Measurements from ENCODE around the gene CD5L. TPM values are rescaled to one million over a fixed set of nuclear protein-coding genes. Genes with fewer than 3 reads are reported as not detected.

The CD5L gene
- total RNA-seq, 1 donor from 2014 or later = not detected

DNA sequence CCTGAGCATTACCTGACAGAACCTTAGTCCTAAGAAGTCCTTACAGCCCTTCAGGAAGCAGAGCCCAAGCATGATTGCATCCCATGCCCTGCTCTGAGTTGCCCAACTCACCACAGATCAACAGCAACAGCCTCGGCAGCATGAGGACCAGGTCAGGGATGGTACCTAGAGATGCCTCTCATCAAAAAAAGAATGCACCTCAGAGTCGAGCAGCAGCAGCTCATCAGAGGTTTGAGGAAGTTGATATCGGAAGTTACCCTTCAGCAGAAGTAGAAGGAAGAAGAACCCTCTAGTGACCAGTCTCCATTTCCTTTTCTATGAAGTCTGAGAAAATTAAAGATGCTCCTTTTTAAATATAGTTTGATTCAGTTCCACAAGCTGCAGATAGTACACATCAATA is 21.7 kb downstream of the CD5L start, which contains the start of gene FCRL1:
Gene FCRL1, minus strand, starts transcription at position 225 of the 400 bp plus-strand sequence. Its CDS starts 83 bp downstream, at position 142.
- Mint-ChIP-seq H3K27ac (ENCODE audit: unreplicated experiment) (no peak within 1 kb of the TSS), H3K9me3 (ENCODE audit: unreplicated experiment) (peaks cover 6% of the 10 kb centered on the region), H3K36me3 (ENCODE audit: unreplicated experiment) (no peaks in the 10 kb centered on the region), H3K27me3 (ENCODE audit: unreplicated experiment) (no peaks in the 10 kb centered on the region), H3K4me1 (ENCODE audit: unreplicated experiment) (no peaks in the 10 kb centered on the region), H3K4me3 (ENCODE audit: unreplicated experiment) (no peak within 1 kb of the TSS)
- TF ChIP-seq, protein P1, sequence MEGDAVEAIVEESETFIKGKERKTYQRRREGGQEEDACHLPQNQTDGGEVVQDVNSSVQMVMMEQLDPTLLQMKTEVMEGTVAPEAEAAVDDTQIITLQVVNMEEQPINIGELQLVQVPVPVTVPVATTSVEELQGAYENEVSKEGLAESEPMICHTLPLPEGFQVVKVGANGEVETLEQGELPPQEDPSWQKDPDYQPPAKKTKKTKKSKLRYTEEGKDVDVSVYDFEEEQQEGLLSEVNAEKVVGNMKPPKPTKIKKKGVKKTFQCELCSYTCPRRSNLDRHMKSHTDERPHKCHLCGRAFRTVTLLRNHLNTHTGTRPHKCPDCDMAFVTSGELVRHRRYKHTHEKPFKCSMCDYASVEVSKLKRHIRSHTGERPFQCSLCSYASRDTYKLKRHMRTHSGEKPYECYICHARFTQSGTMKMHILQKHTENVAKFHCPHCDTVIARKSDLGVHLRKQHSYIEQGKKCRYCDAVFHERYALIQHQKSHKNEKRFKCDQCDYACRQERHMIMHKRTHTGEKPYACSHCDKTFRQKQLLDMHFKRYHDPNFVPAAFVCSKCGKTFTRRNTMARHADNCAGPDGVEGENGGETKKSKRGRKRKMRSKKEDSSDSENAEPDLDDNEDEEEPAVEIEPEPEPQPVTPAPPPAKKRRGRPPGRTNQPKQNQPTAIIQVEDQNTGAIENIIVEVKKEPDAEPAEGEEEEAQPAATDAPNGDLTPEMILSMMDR (IDR thresholded peaks at IDR 0.05) = no peak
- no peak for DNase-seq (ENCODE audit: extremely low spot score, unreplicated experiment)

DNA sequence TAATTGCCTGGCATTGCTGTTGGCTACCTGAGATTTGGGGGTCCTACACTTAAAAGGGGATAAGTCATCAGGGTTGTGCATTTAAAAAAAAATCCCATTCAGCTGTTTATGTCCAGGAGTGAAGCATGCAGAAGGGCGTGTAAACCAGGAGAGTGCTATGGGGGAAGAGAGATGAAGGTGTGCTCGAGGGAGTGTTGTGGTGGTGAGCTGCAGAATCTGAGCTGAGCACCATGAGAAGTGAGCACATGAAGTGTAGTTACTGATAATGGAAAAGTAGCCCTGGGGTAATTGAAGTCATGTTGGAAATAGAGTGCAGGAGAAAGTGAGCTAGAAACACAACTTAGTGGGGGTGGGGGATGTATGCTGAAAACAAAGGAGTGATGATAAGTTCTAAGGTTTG is 22.4 kb downstream of the CD5L start:
- peaks cover 13% of the 10 kb centered on the region for H3K9me3 Mint-ChIP-seq (ENCODE audit: unreplicated experiment)
- TF ChIP-seq, protein P1 (IDR thresholded peaks at IDR 0.05) = no peak
- no peak overlapping the region for H3K27ac Mint-ChIP-seq (ENCODE audit: unreplicated experiment)
- no peak overlapping the region for H3K4me3 Mint-ChIP-seq (ENCODE audit: unreplicated experiment)
- no peak for DNase-seq (ENCODE audit: extremely low spot score, unreplicated experiment)
- H3K36me3 Mint-ChIP-seq (ENCODE audit: unreplicated experiment) = no peaks in the 10 kb centered on the region
- no peaks in the 10 kb centered on the region for H3K4me1 Mint-ChIP-seq (ENCODE audit: unreplicated experiment)
- no peaks in the 10 kb centered on the region for H3K27me3 Mint-ChIP-seq (ENCODE audit: unreplicated experiment)

DNA sequence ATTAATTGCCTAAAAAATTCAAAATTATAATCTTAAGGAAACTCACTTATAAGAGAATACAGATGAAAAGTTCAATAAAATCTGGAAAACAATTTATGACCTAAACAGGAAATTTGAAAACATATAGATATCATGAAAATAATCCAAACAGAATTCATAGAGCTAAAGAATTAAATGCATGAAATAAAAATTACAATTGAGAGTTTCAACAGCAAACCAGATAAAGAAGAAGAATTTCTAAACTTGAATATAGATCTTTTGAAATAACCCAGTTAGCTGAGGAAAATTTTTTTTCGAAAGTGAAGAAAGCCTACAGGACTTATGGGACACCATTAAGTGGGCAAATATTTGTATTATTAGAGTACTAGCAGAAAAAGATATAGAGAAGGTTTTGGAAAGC is 28.3 kb downstream of the CD5L start:
- TF ChIP-seq, protein P1 (IDR thresholded peaks at IDR 0.05) = no peak
- peaks cover 29% of the 10 kb centered on the region for H3K9me3 Mint-ChIP-seq (ENCODE audit: unreplicated experiment)
- H3K4me1 Mint-ChIP-seq (ENCODE audit: unreplicated experiment) = no peaks in the 10 kb centered on the region
- no peak for DNase-seq (ENCODE audit: extremely low spot score, unreplicated experiment)
- H3K27ac Mint-ChIP-seq (ENCODE audit: unreplicated experiment) = no peak overlapping the region
- no peaks in the 10 kb centered on the region for H3K36me3 Mint-ChIP-seq (ENCODE audit: unreplicated experiment)
- H3K4me3 Mint-ChIP-seq (ENCODE audit: unreplicated experiment) = no peak overlapping the region
- H3K27me3 Mint-ChIP-seq (ENCODE audit: unreplicated experiment) = no peaks in the 10 kb centered on the region

DNA sequence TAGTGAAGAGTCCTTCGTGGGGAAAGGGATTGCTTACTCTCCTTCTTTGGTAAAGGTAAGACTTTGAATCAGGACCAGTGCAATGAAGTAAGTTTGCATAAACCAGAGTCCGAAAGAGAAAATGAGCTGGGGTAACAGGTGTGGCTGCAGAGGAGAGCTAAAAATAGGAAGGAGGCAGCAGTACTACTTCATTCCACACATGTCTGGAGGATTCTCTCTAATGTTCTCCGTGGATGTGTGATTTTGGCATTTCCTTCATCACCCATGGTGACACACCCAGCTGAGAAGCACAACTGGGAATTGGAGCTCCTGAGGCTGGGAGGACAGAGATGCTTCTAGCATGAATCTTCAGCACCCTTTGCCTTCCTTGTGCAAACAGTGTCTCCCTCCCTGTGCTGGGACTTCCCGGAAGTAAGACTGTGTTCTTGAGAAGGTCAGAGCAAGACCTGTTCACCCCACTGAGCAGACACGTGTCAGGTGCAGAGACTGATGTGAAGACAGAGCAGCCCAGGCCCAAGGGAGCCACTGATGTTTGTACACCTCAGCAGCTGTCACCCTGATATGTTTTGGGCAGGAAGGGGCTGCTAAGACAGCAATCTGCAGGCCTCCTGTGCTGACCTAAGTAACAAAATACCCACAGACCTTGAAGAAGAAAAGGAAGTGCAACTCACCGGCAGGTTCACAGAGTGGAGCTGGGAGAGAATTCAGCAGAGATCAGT is 35.0 kb downstream of the CD5L start:
- TF ChIP-seq, protein P1 (IDR thresholded peaks at IDR 0.05) = no peak
- Mint-ChIP-seq H3K4me3 (ENCODE audit: unreplicated experiment) (no peak overlapping the region), H3K9me3 (ENCODE audit: unreplicated experiment) (no peaks in the 10 kb centered on the region), H3K27ac (ENCODE audit: unreplicated experiment) (no peak overlapping the region), H3K36me3 (ENCODE audit: unreplicated experiment) (no peaks in the 10 kb centered on the region), H3K27me3 (ENCODE audit: unreplicated experiment) (no peaks in the 10 kb centered on the region), H3K4me1 (ENCODE audit: unreplicated experiment) (no peaks in the 10 kb centered on the region)
- DNase-seq (ENCODE audit: extremely low spot score, unreplicated experiment) = no peak

DNA sequence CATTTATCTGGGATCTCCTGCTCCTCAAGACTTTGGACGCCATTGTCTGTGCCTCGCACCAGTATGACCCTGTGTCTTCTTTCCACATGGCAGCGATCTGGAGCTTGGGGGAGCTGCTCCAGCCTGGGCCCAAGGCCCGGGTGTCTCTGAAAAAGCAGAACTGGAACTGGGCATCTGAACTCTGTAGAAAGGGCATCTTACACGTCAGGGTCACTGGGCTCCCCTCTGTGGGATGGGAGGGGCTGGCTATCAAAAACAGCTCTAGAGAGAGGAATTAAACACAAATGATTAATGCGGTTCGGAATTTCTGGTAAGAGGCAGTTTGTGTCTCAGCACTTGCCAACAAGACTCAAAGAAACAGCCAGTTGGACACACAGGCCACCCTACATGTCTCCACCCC is 37.8 kb downstream of the CD5L start:
- no peaks in the 10 kb centered on the region for H3K27me3 Mint-ChIP-seq (ENCODE audit: unreplicated experiment)
- TF ChIP-seq, protein P1 (IDR thresholded peaks at IDR 0.05) = no peak
- no peaks in the 10 kb centered on the region for H3K4me1 Mint-ChIP-seq (ENCODE audit: unreplicated experiment)
- H3K9me3 Mint-ChIP-seq (ENCODE audit: unreplicated experiment) = no peaks in the 10 kb centered on the region
- H3K36me3 Mint-ChIP-seq (ENCODE audit: unreplicated experiment) = no peaks in the 10 kb centered on the region
- DNase-seq (ENCODE audit: extremely low spot score, unreplicated experiment) = no peak
- H3K4me3 Mint-ChIP-seq (ENCODE audit: unreplicated experiment) = no peak overlapping the region
- H3K27ac Mint-ChIP-seq (ENCODE audit: unreplicated experiment) = no peak overlapping the region

Data from osteocyte (in vitro differentiated cells).